ENCODE measurements around the gene KPNA2.
A peak's percentile ranks its signal among the peaks of the same experiment; 100 is the strongest.
"Not testable (repeated sequence)": the region's sequence is repeated elsewhere in the genome, so short reads cannot be mapped to it uniquely, and the experiment has no call there.

GRCh38 chr17:68047890-68048542 is 12.5 kb downstream of the KPNA2 start:
- TF ChIP-seq POLR2A (IDR thresholded peaks at IDR 0.05; ENCODE audit: control extremely low read depth in 1 of 2, low read depth in 2 of 2, low read length in 2 of 2) (peak; percentile 61 to 64), POLR2AphosphoS5 (IDR thresholded peaks at IDR 0.05; ENCODE audit: low read depth, low read length) (peak; percentile 31; the same call in 1 of the 2 replicates)
- TF ChIP-seq SRF (IDR thresholded peaks at IDR 0.05; ENCODE audit: low read depth, low read length) = not testable (repeated sequence)

All from H1 (cell line).